Nephron (organoid): ENCODE data around the gene IL31.
"Not testable (repeated sequence)": the region's sequence is repeated elsewhere in the genome, so short reads cannot be mapped to it uniquely, and the experiment has no call there.

Experiments
- H3K27ac Mint-ChIP-seq, 3 experiments: 2 replicates each; pipeline ENCODE4 v1.8.0; 2020; ENCODE audit warnings: mixed read lengths in 3 of 3, mild to moderate bottlenecking in 2 of 3, moderate library complexity in 1 of 3
- H3K27me3 Mint-ChIP-seq: 2 replicates; pipeline ENCODE4 v1.8.0; 2021; ENCODE audit warnings: low read depth, mild to moderate bottlenecking, moderate library complexity, mixed read lengths
- H3K36me3 Mint-ChIP-seq: 2 replicates; pipeline ENCODE4 v1.8.0; 2020; ENCODE audit warnings: low read depth, mixed read lengths
- H3K4me1 Mint-ChIP-seq: 2 replicates; pipeline ENCODE4 v1.8.0; 2020; ENCODE audit warnings: mixed read lengths
- H3K4me3 Mint-ChIP-seq, 3 experiments: 2 replicates each; pipeline ENCODE4 v1.8.0; 2020; ENCODE audit warnings: mild to moderate bottlenecking in 3 of 3, mixed read lengths in 3 of 3, moderate library complexity in 2 of 3
- H3K9me3 Mint-ChIP-seq: 2 replicates; pipeline ENCODE4 v1.8.0; 2020; ENCODE audit warnings: mixed read lengths
- CTCF ChIP-seq, 3 experiments: fragments of 200-600 bp; sonication (generic); IDR thresholded peaks; one replicate each; pipeline ENCODE4 v1.5.0; 2021; ENCODE audit warnings: antibody characterized with exemption in 3 of 3; ENCODE audit not compliant: unreplicated experiment in 3 of 3

The IL31 gene

GRCh38 chr12:122187466-122187865 is 13.4 kb upstream of the IL31 start:
- no peaks in the 10 kb centered on the region for H3K4me1 Mint-ChIP-seq
- no peaks in the 10 kb centered on the region for H3K9me3 Mint-ChIP-seq
- H3K27me3 Mint-ChIP-seq: peaks cover 3% of the 10 kb centered on the region

GRCh38 chr12:122185494-122186082 is 11.6 kb upstream of the IL31 start:
- no peaks in the 10 kb centered on the region for H3K9me3 Mint-ChIP-seq
- no peaks in the 10 kb centered on the region for H3K36me3 Mint-ChIP-seq
- TF ChIP-seq CTCF (IDR thresholded peaks at IDR 0.05; ENCODE audit: unreplicated experiment in 3 of 3): no peak
- peaks cover 6% of the 10 kb centered on the region for H3K27me3 Mint-ChIP-seq
- H3K4me3 Mint-ChIP-seq: no peak overlapping the region
- H3K27ac Mint-ChIP-seq: no peak overlapping the region
- H3K4me1 Mint-ChIP-seq: no peaks in the 10 kb centered on the region

More at GRCh38 chr12:122187466-122187865, 13.4 kb upstream of the IL31 start:
- H3K27ac Mint-ChIP-seq: no peak overlapping the region
- no peak for TF ChIP-seq CTCF (IDR thresholded peaks at IDR 0.05; ENCODE audit: unreplicated experiment in 3 of 3)
- H3K36me3 Mint-ChIP-seq: no peaks in the 10 kb centered on the region
- H3K4me3 Mint-ChIP-seq: no peak overlapping the region

- peak overlapping the region; percentile 72 to 77 (median 76) for H3K4me3 Mint-ChIP-seq
- TF ChIP-seq CTCF (IDR thresholded peaks at IDR 0.05; ENCODE audit: unreplicated experiment in 3 of 3): no peak
- H3K4me1 Mint-ChIP-seq: no peaks in the 10 kb centered on the region
- H3K36me3 Mint-ChIP-seq: no peaks in the 10 kb centered on the region
- H3K9me3 Mint-ChIP-seq: no peaks in the 10 kb centered on the region
- H3K27ac Mint-ChIP-seq: no peak overlapping the region
- H3K27me3 Mint-ChIP-seq: peaks cover 10% of the 10 kb centered on the region
Measured at GRCh38 chr12:122185079-122185478, 11.1 kb upstream of the IL31 start.

GRCh38 chr12:122184517-122184916 is 10.5 kb upstream of the IL31 start:
- Mint-ChIP-seq H3K36me3 (no peaks in the 10 kb centered on the region), H3K9me3 (no peaks in the 10 kb centered on the region), H3K27ac (no peak overlapping the region), H3K4me1 (no peaks in the 10 kb centered on the region), H3K27me3 (peaks cover 10% of the 10 kb centered on the region), H3K4me3 (peak overlapping the region; percentile 72 to 77 (median 76))
- no peak for TF ChIP-seq CTCF (IDR thresholded peaks at IDR 0.05; ENCODE audit: unreplicated experiment in 3 of 3)

GRCh38 chr12:122183588-122183940 is 9.5 kb upstream of the IL31 start:
- Mint-ChIP-seq H3K36me3 (no peaks in the 10 kb centered on the region), H3K27ac (no peak overlapping the region), H3K27me3 (peaks cover 10% of the 10 kb centered on the region), H3K9me3 (no peaks in the 10 kb centered on the region), H3K4me3 (peak overlapping the region; percentile 72 to 76 (median 75)), H3K4me1 (no peaks in the 10 kb centered on the region)
- no peak for TF ChIP-seq CTCF (IDR thresholded peaks at IDR 0.05; ENCODE audit: unreplicated experiment in 3 of 3)

GRCh38 chr12:122182887-122183587 is 9.0 kb upstream of the IL31 start, which contains the start of gene LRRC43:
Gene LRRC43, plus strand, starts transcription at chr12:122183123. Its CDS starts 22 bp downstream, at chr12:122183145.
- H3K27me3 Mint-ChIP-seq: peaks cover 16% of the 10 kb centered on the region
- H3K36me3 Mint-ChIP-seq: no peaks in the 10 kb centered on the region
- no peaks in the 10 kb centered on the region for H3K9me3 Mint-ChIP-seq
- TF ChIP-seq CTCF (IDR thresholded peaks at IDR 0.05; ENCODE audit: unreplicated experiment in 3 of 3): no peak
- H3K27ac Mint-ChIP-seq: peak within 1 kb of the TSS in 2 of 3 experiments; percentile 27 to 44
- H3K4me1 Mint-ChIP-seq: no peaks in the 10 kb centered on the region
- H3K4me3 Mint-ChIP-seq: peak within 1 kb of the TSS; percentile 81 to 89 (median 88)

GRCh38 chr12:122176473-122176872 is 2.5 kb upstream of the IL31 start:
- H3K9me3 Mint-ChIP-seq, H3K36me3 Mint-ChIP-seq, H3K27ac Mint-ChIP-seq, H3K4me3 Mint-ChIP-seq, H3K4me1 Mint-ChIP-seq: not testable (repeated sequence)
- H3K27me3 Mint-ChIP-seq: peaks cover 24% of the 10 kb centered on the region
